ENCODE results near the gene SPATA4.
A peak's percentile ranks its signal among the peaks of the same experiment; 100 is the strongest.

GRCh38 chr4:176150356-176150682, 45.1 kb downstream of the SPATA4 start:
- peak; percentile 47 to 49 (median 49) for TF ChIP-seq CTCF (IDR thresholded peaks at IDR 0.05)
- TF ChIP-seq EP300 (IDR thresholded peaks at IDR 0.05) = no peak
- no peak for TF ChIP-seq POLR2A (IDR thresholded peaks at IDR 0.05; ENCODE audit: low read depth)
- TF ChIP-seq POLR2AphosphoS5 (IDR thresholded peaks at IDR 0.05) = no peak

All from esophagus muscularis mucosa (tissue), 4 donors.